GM23248 (cell line): ENCODE results near the gene AMPH.

Experiments
- EZH2 ChIP-seq: fragments of 200-600 bp; sonication (generic); IDR thresholded peaks from 2 replicates; pipeline ENCODE4 v1.6.1; 2018; ENCODE audit warnings: antibody characterized with exemption, mild to moderate bottlenecking; ENCODE audit not compliant: insufficient read depth, poor library complexity, severe bottlenecking
- EZH2phosphoT487 ChIP-seq: fragments of 200-600 bp; sonication (generic); IDR thresholded peaks from 2 replicates; pipeline ENCODE4 v1.6.1; 2018; ENCODE audit warnings: antibody characterized with exemption, moderate library complexity, mild to moderate bottlenecking, low read depth; ENCODE audit not compliant: insufficient read depth

GRCh38 chr7:38525857-38526256 is 105.3 kb downstream of the AMPH start:
- TF ChIP-seq EZH2phosphoT487 (no peak), EZH2 (no peak)
